ENCODE data around the gene BMX. TPM values are rescaled to one million over a fixed set of nuclear protein-coding genes. Genes with fewer than 3 reads are reported as not detected.
A peak's percentile ranks its signal among the peaks of the same experiment; 100 is the strongest.

The BMX gene
- total RNA-seq, 5 donors from 2014 or later (not counting 1 experiment from before 2014, with no cell fraction given) = not detected

- WGBS (ENCODE audit: insufficient coverage) = no CpG with 5 or more reads among the region's 5 CpGs
- Histone ChIP-seq H3K4me3 (ENCODE audit: control insufficient read depth in 1 of 2, extremely low read depth in 1 of 2, low read length in 1 of 2) (peak overlapping the region in 1 of 2 donors; percentile 44), H3K9me3 (no peaks in the 10 kb centered on the region), H3K27me3 (replicated peaks in 1 of 2; ENCODE audit: control insufficient read depth in 2 of 2, extremely low read depth in 1 of 2, insufficient read depth in 2 of 2, low read length in 1 of 2) (peaks cover 0 to 4% of the 10 kb centered on the region in 2 experiments), H3K27ac (ENCODE audit: low read length) (no peak overlapping the region), H3K36me3 (ENCODE audit: control insufficient read depth in 2 of 2, extremely low read depth in 1 of 2, insufficient read depth in 1 of 2, low read length in 1 of 2) (no peaks in the 10 kb centered on the region), H3K4me1 (ENCODE audit: control insufficient read depth in 1 of 2, extremely low read depth in 1 of 2, insufficient read depth in 2 of 2, low read length in 2 of 2) (peaks cover 0 to 9% of the 10 kb centered on the region in 2 experiments)
- H3K9me3 Mint-ChIP-seq = no peaks in the 10 kb centered on the region
- ChIA-PET POLR2A (no interaction called here), CTCF (no interaction called here)
- no peak for DNase-seq
- no peak for ATAC-seq (replicated peaks in 1 of 4)
- peaks cover 5 to 12% (median 10%) of the 10 kb centered on the region in 3 donors for H3K4me1 Mint-ChIP-seq
- no peaks in the 10 kb centered on the region for H3K36me3 Mint-ChIP-seq
- peaks cover 4 to 42% of the 10 kb centered on the region in 2 donors for H3K27me3 Mint-ChIP-seq
- H3K27ac Mint-ChIP-seq = no peak overlapping the region
- H3K4me3 Mint-ChIP-seq = peak overlapping the region; percentile 71 to 79 (median 73)
These were observed 8.1 kb upstream of the BMX start for GRCh38 chrX:15492469-15492868.

- POLR2A ChIA-PET = no interaction called here
These were observed 7.3 kb upstream of the BMX start, which contains the start of gene PIR for GRCh38 chrX:15493118-15493962. PIR (minus strand) TSS chrX:15493333; CDS start chrX:15491257, 2,076 bp downstream.

GRCh38 chrX:15495801-15496200 is 4.8 kb upstream of the BMX start:
- Histone ChIP-seq H3K4me1 (ENCODE audit: control insufficient read depth in 1 of 2, extremely low read depth in 1 of 2, insufficient read depth in 2 of 2, low read length in 2 of 2) (peaks cover 0 to 9% of the 10 kb centered on the region in 2 experiments), H3K36me3 (ENCODE audit: control insufficient read depth in 2 of 2, extremely low read depth in 1 of 2, insufficient read depth in 1 of 2, low read length in 1 of 2) (no peaks in the 10 kb centered on the region), H3K27ac (ENCODE audit: low read length) (no peak overlapping the region), H3K27me3 (replicated peaks in 1 of 2; ENCODE audit: control insufficient read depth in 2 of 2, extremely low read depth in 1 of 2, insufficient read depth in 2 of 2, low read length in 1 of 2) (peaks cover 0 to 4% of the 10 kb centered on the region in 2 experiments), H3K9me3 (no peaks in the 10 kb centered on the region), H3K4me3 (ENCODE audit: control insufficient read depth in 1 of 2, extremely low read depth in 1 of 2, low read length in 1 of 2) (no peak overlapping the region)
- Mint-ChIP-seq H3K4me3 (no peak overlapping the region), H3K9me3 (no peaks in the 10 kb centered on the region), H3K27ac (no peak overlapping the region), H3K4me1 (peaks cover 7 to 19% (median 10%) of the 10 kb centered on the region in 3 donors), H3K27me3 (peaks cover 7 to 58% of the 10 kb centered on the region in 2 donors), H3K36me3 (no peaks in the 10 kb centered on the region)
- no CpG with 5 or more reads among the region's 4 CpGs for WGBS (ENCODE audit: insufficient coverage)
- DNase-seq (no peak), ATAC-seq (replicated peaks in 1 of 4) (no peak)
- POLR2A ChIA-PET = no interaction called here
- CTCF ChIA-PET = interaction anchor here (0.6 to 0.7 kb wide), 4 partner anchors 63 to 1201 kb away, joined by 3 to 4 read pairs (median 4); no protein-coding TSS in a partner anchor

More at GRCh38 chrX:15493118-15493962, 7.3 kb upstream of the BMX start, which contains the start of gene PIR:
- Mint-ChIP-seq H3K36me3 (no peaks in the 10 kb centered on the region), H3K9me3 (no peaks in the 10 kb centered on the region), H3K27ac (no peak within 1 kb of the TSS), H3K27me3 (peaks cover 7 to 45% of the 10 kb centered on the region in 2 donors), H3K4me3 (peak within 1 kb of the TSS; percentile 71 to 79 (median 73)), H3K4me1 (peaks cover 7 to 19% (median 10%) of the 10 kb centered on the region in 3 donors)
- CTCF ChIA-PET = no interaction called here
- peak; percentile 52 to 88 (median 77) for ATAC-seq (replicated peaks in 1 of 4)
- H3K9me3 ChIP-seq = no peaks in the 10 kb centered on the region
- peak within 1 kb of the TSS; percentile 44 to 48 for H3K4me3 ChIP-seq (ENCODE audit: control insufficient read depth in 1 of 2, extremely low read depth in 1 of 2, low read length in 1 of 2)
- peak in 31 of 35 experiments; percentile 0 to 42 (median 9) for DNase-seq
- peaks cover 0 to 4% of the 10 kb centered on the region in 2 experiments for H3K27me3 ChIP-seq (replicated peaks in 1 of 2; ENCODE audit: control insufficient read depth in 2 of 2, extremely low read depth in 1 of 2, insufficient read depth in 2 of 2, low read length in 1 of 2)
- 12% methylated on average over 12 of the region's 47 CpGs for WGBS (ENCODE audit: insufficient coverage)
- peaks cover 0 to 9% of the 10 kb centered on the region in 2 experiments for H3K4me1 ChIP-seq (ENCODE audit: control insufficient read depth in 1 of 2, extremely low read depth in 1 of 2, insufficient read depth in 2 of 2, low read length in 2 of 2)
- no peaks in the 10 kb centered on the region for H3K36me3 ChIP-seq (ENCODE audit: control insufficient read depth in 2 of 2, extremely low read depth in 1 of 2, insufficient read depth in 1 of 2, low read length in 1 of 2)
- H3K27ac ChIP-seq (ENCODE audit: low read length) = no peak within 1 kb of the TSS

DNA sequence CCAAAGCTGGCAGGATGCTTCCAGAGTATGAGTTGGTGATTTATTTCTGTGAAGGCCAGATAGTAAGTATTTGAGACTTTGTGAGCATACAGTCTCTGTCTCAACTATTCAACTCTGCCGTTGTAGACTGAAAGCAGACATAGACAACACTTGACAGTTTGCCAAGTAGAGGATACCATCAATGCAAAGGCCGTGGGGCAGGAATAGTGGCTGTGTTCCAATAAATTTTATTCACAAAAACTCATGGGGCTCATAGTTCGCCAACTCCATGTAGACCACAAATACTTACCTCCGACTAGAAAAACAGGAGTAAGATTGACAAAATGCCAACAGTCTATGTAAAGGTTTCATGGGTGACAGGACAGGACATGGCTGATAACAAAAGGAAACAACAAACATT is 3.8 kb upstream of the BMX start:
- Mint-ChIP-seq H3K27me3 (peaks cover 7 to 63% of the 10 kb centered on the region in 2 donors), H3K27ac (no peak overlapping the region), H3K4me1 (peaks cover 7 to 19% (median 10%) of the 10 kb centered on the region in 3 donors), H3K4me3 (no peak overlapping the region), H3K36me3 (no peaks in the 10 kb centered on the region), H3K9me3 (no peaks in the 10 kb centered on the region)
- ChIA-PET CTCF (interaction anchor here in 1 of 2 donors (0.5 to 1.0 kb wide), 2 partner anchors 25 to 102 kb away, joined by 3 read pairs; no protein-coding TSS in a partner anchor), POLR2A (no interaction called here)
- ATAC-seq (replicated peaks in 1 of 4) (no peak), DNase-seq (no peak)
- Histone ChIP-seq H3K4me1 (ENCODE audit: control insufficient read depth in 1 of 2, extremely low read depth in 1 of 2, insufficient read depth in 2 of 2, low read length in 2 of 2) (peaks cover 0 to 9% of the 10 kb centered on the region in 2 experiments), H3K36me3 (ENCODE audit: control insufficient read depth in 2 of 2, extremely low read depth in 1 of 2, insufficient read depth in 1 of 2, low read length in 1 of 2) (no peaks in the 10 kb centered on the region), H3K9me3 (no peaks in the 10 kb centered on the region), H3K27me3 (replicated peaks in 1 of 2; ENCODE audit: control insufficient read depth in 2 of 2, extremely low read depth in 1 of 2, insufficient read depth in 2 of 2, low read length in 1 of 2) (peaks cover 0 to 4% of the 10 kb centered on the region in 2 experiments), H3K27ac (ENCODE audit: low read length) (no peak overlapping the region), H3K4me3 (ENCODE audit: control insufficient read depth in 1 of 2, extremely low read depth in 1 of 2, low read length in 1 of 2) (no peak overlapping the region)
- WGBS (ENCODE audit: insufficient coverage) = no CpG with 5 or more reads among the region's 4 CpGs

GRCh38 chrX:15497865-15498264 is 2.7 kb upstream of the BMX start:
- no peak overlapping the region for H3K4me3 ChIP-seq (ENCODE audit: control insufficient read depth in 1 of 2, extremely low read depth in 1 of 2, low read length in 1 of 2)
- peaks cover 0 to 9% of the 10 kb centered on the region in 2 experiments for H3K4me1 ChIP-seq (ENCODE audit: control insufficient read depth in 1 of 2, extremely low read depth in 1 of 2, insufficient read depth in 2 of 2, low read length in 2 of 2)
- no peaks in the 10 kb centered on the region for H3K36me3 ChIP-seq (ENCODE audit: control insufficient read depth in 2 of 2, extremely low read depth in 1 of 2, insufficient read depth in 1 of 2, low read length in 1 of 2)
- DNase-seq = peak in 32 of 35 experiments; percentile 4 to 62 (median 25)
- peaks cover 6 to 17% (median 7%) of the 10 kb centered on the region in 3 donors for H3K4me1 Mint-ChIP-seq
- H3K27ac ChIP-seq (ENCODE audit: low read length) = no peak overlapping the region
- no peaks in the 10 kb centered on the region for H3K36me3 Mint-ChIP-seq
- ATAC-seq (replicated peaks in 1 of 4) = peak in 2 of 4 experiments; percentile 43 to 51
- peaks cover 0 to 4% of the 10 kb centered on the region in 2 experiments for H3K27me3 ChIP-seq (replicated peaks in 1 of 2; ENCODE audit: control insufficient read depth in 2 of 2, extremely low read depth in 1 of 2, insufficient read depth in 2 of 2, low read length in 1 of 2)
- no peak overlapping the region for H3K27ac Mint-ChIP-seq
- WGBS (ENCODE audit: insufficient coverage) = no CpG with 5 or more reads among the region's 4 CpGs
- ChIA-PET CTCF (interaction anchor here in 1 of 2 donors (0.6 to 1.2 kb wide), 3 partner anchors 8 to 397 kb away, joined by 3 to 4 read pairs (median 3); no protein-coding TSS in a partner anchor), POLR2A (no interaction called here)
- H3K4me3 Mint-ChIP-seq = no peak overlapping the region
- H3K9me3 Mint-ChIP-seq = no peaks in the 10 kb centered on the region
- H3K27me3 Mint-ChIP-seq = peaks cover 7 to 66% of the 10 kb centered on the region in 2 donors
- H3K9me3 ChIP-seq = no peaks in the 10 kb centered on the region

DNA sequence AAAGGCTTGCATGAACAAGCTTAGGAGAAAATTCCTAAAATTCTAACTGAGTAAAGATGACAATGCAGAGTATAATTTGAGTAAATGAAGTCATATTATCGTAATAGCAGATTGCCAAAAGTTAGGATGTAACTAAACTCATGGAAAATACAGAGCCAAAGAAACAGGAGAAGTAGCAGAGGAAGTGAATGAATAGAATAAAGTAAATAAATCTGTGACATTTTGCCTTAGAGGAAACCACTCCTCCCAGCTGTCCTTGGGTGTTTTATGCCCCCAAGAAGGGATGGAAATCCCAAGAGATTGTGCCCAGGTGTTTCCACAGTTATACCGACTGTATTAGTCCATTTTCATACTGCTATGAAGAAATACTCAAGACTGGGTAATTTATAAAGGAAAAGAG is 1.9 kb upstream of the BMX start:
- Mint-ChIP-seq H3K9me3 (no peaks in the 10 kb centered on the region), H3K4me3 (no peak overlapping the region), H3K27me3 (peaks cover 5 to 68% of the 10 kb centered on the region in 2 donors), H3K27ac (no peak overlapping the region), H3K4me1 (peaks cover 0 to 8% (median 2%) of the 10 kb centered on the region in 3 donors), H3K36me3 (no peaks in the 10 kb centered on the region)
- Histone ChIP-seq H3K9me3 (no peaks in the 10 kb centered on the region), H3K4me1 (ENCODE audit: control insufficient read depth in 1 of 2, extremely low read depth in 1 of 2, insufficient read depth in 2 of 2, low read length in 2 of 2) (peaks cover 0 to under 1% of the 10 kb centered on the region in 2 experiments), H3K36me3 (ENCODE audit: control insufficient read depth in 2 of 2, extremely low read depth in 1 of 2, insufficient read depth in 1 of 2, low read length in 1 of 2) (no peaks in the 10 kb centered on the region), H3K4me3 (ENCODE audit: control insufficient read depth in 1 of 2, extremely low read depth in 1 of 2, low read length in 1 of 2) (no peak overlapping the region), H3K27me3 (replicated peaks in 1 of 2; ENCODE audit: control insufficient read depth in 2 of 2, extremely low read depth in 1 of 2, insufficient read depth in 2 of 2, low read length in 1 of 2) (peaks cover 0 to 3% of the 10 kb centered on the region in 2 experiments), H3K27ac (ENCODE audit: low read length) (no peak overlapping the region)
- CTCF ChIA-PET = interaction anchor here (0.6 to 1.2 kb wide), 5 partner anchors 8 to 1265 kb away, joined by 3 to 14 read pairs (median 3); no protein-coding TSS in a partner anchor
- DNase-seq (no peak), ATAC-seq (replicated peaks in 1 of 4) (no peak)
- WGBS (ENCODE audit: insufficient coverage) = no CpG with 5 or more reads among the region's 2 CpGs
- POLR2A ChIA-PET = no interaction called here

All from T-cell (primary cell).